Activated CD4-positive, CD25-positive, alpha-beta regulatory T cell treated with anti-CD3 and anti-CD28 coated beads, Interleukin-2, amount 50 U/mL, for 16 hours (primary cell): ENCODE data around the gene FGF14.

Experiments
- DNase-seq: peaks from one replicate; pipeline ENCODE4 v3.0.0-alpha.2; 2020; ENCODE audit warnings: low read depth, low spot score

Gene FGF14

DNA sequence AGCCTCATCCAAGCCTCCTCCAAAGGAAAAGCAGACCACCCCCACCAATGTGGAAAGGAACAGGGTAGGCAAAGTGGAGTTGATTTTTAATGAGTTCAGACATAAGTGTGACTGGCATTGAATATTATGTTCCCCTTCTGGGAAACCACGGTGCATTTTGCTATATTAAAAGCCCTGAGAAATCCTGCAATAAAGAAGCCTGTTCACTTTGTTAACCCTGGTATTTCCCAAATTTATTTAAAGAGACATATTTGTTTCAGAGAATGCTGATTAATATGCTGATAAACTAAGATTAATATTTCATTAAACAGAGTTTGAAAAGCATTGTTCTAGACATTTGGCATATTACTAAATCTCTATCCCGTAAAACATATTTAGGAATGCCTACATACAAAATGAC lies 151.4 kb downstream of the FGF14 start:
- DNase-seq: no peak

DNA sequence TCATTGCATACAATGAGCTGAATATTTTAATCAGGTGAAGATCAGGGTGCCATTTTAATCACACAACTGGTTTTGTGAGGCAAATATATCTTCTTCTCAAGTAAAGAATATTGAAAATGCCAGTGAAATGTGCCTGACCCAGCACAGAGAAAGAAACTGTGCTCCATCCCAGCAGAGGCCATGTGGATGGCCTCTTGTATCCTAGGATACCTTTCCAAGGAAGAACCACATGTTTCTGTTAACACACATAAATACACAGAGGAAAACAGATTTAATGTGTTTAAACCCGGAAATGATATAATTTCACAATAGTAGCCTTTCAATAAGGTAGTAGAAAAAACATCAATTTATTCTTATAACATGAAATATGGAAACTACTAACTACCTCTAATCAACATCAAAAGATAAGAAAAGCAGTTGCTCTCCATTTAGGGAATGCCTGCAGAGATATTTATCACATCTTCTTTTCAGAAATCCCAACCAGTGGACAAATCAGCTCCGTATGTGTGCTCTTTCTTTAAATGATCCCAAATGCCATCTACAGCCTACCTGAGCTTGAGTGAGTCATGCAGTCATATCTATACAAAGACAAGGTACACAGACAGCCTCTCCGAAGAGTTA lies 157.1 kb downstream of the FGF14 start:
- no peak for DNase-seq

DNA sequence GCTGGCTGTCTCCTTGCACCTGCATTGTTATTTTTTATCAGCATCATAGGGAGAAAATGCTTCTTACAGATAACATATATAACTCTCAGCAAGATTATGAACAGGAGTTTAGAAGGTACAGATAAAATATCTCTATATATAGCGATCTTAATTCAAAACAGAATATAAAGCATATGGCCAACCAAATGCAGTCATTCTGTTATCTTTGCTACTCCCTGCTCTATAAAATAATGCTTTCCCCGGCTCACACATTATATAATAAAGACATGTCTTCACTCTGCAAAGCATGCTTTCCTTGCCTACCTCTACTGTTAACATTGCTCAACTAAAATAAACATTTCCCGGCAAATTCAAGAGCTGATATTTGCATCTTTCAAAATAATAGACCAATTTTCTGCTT lies 161.7 kb downstream of the FGF14 start:
- no peak for DNase-seq

DNA sequence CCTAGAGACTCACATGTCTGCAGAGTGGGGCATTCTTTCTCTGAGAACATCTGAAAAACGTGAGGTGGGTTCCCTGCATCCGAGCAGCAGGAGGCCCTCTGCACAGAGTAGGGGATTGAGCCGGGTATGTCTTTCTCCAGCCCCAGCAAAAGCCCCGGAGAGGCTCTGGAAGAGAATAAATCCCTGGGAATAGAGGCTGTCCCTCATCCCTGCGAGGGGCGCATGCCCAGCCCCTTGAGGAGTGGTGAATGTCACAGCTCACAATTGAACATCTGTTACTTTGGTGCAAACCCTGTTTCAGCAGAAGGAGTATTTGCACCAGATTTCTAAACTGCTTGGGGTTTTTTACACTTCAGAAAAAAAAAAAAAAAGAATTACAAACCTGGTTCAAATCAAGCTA lies 164.6 kb downstream of the FGF14 start:
- DNase-seq: no peak

DNA sequence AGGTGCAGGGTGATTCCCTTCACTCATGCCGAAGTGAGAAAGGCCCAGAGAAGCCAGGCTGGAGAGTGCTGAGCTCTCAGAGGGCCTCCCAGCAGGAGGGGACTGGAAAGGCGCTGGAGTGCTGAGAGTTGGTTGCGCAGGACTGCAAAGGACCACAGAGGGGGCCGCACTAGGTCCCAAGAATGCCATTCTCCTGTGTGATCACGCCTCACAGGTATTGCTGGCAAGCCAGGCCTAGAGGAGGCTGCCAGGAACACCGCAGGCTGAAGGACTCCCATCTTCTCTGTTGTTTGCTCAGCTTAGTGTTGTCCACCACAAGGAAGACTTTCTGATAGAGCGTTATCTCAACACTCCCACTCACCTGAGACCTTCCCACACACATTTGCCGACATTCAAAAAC lies 165.0 kb downstream of the FGF14 start:
- no peak for DNase-seq

DNA sequence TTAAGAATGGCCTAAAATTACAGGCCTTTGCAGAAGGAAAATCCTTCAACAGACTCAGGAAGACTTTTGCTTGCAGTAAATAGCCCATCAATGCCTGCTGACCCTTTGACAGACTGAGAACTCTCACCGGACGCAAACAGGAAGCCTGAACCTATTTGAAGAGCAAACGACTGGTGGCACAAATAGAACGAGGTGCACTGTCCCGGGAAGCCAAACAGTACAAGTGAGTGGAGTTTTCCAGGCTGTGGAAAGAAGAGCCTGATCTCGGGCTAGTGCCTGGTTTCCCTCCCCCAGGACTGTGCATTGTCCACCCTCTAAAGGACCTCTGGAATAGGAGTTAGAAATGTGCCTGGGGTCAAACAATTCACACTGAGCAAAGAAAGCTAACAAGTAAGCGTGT lies 165.5 kb downstream of the FGF14 start:
- no peak for DNase-seq

DNA sequence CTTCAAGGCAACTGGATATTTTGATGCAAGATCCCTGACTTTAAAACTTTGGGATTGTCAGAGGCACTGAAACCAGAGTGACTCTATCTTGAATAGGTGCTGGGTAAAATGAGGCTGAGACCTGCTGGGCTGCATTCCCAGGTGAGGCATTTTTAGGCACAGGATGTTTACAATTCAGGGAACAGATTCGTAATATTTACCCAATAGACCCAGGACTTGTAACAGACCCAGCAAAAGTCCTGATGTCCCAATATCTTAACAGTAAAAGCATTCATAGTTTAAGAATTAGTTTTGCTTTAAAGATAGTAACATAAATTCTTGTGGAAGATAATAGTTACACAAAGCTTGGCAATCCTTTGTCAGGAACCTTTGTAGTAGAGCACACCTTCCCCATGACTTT lies 166.2 kb downstream of the FGF14 start:
- no peak for DNase-seq

GRCh38 chr13:102234618-102235017 lies 167.2 kb downstream of the FGF14 start:
- no peak for DNase-seq

DNA sequence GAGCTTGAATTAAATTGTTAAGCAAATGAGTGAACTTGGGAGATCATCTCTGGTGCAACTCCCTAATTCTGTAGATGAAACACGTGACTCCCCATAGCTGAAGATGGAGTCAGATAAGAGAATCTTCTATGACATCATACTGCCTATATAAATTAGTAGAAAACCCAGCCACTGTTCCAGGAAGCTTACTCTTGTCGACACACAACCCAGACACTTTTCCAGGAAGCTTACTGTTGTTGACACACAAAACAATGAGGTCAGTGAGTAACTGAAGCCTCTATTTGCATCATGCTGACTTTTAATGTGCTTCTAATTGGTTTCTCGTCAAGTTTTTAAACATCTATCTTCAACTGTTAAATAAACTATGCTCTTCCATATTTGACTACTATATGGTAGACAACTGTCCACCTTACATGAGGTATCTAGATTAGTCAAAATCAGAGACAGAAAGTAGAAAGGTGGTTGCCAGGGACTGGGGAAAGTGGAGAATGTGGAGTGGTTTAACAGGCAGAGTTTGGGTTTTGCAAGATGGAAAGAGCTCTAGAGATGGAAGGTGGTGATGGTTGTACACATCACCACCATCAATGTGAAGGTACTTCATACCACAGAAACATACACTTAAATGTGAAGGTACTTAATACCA lies 168.2 kb downstream of the FGF14 start:
- DNase-seq: no peak

DNA sequence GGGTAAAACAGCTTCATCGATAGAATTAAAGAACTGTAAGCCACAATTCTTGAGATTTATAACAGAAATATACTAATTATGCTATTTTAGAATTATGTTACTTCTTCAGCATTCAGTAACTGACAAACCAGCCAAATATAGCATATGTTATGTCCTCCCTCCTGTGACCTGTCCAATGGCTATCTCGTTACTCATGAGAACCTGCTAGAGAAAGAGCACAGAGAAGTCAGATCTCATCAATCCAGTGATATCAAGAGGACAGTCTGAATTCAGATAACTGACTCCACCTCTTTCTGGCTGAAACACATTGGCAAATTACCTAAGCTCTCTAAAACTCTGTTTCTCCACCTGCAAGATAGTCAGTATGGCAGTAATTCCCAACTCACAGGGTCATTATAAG lies 170.4 kb downstream of the FGF14 start:
- DNase-seq: no peak

DNA sequence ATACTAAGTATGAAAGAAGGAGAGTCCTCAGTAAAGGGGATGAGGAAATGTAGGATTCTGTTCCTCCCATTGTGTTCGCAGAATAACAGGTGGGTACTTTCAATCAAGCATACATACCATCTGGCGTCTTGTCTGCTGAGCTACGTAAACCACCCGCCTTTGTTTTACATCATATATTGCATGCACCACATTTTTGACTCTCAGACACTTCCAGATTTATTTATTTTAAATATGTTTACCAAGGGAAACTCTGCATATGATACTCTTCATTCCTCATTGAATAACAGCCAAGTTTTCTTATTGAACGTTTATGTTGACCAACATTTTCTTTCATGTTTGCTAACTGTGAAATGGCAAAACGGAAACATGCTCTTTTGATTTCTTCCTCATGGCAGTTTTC lies 174.1 kb downstream of the FGF14 start:
- no peak for DNase-seq

DNA sequence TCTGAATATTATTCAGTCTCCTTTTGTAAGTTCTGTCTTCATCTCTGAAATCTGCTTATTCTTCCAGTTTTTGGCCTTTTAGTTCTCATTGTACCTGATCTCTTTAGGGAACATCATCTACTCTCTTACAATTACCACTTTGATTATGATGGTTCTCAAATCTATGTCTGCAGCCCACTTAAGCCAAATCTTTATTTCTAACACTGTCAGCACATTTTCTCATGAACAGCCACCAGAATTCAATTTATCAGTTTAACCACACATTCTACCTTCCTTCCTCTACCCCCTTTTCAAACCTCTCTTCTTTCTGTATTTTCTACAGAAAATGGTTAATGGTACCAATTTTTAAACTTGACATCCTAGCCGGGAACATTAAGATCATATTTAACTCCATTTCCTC lies 175.3 kb downstream of the FGF14 start:
- no peak for DNase-seq

DNA sequence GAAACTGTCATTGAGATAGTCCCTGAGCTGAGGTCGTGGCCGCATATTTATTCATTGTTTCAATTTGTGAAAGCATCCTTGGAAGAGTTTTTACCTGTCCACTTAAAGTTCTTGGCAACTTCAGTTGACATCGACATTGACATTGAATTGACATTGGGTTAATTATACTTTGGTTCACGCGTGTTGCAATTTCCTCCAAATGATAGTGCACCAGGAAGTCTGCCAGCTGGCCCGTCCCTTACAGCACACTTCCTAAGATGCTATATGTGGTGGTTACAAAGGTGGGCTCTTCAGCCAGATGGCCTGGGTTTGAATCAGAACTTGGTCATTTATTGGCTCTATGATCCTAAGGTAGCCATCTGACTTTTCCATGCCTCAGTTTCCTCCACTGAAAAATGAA lies 176.0 kb downstream of the FGF14 start:
- DNase-seq: no peak

DNA sequence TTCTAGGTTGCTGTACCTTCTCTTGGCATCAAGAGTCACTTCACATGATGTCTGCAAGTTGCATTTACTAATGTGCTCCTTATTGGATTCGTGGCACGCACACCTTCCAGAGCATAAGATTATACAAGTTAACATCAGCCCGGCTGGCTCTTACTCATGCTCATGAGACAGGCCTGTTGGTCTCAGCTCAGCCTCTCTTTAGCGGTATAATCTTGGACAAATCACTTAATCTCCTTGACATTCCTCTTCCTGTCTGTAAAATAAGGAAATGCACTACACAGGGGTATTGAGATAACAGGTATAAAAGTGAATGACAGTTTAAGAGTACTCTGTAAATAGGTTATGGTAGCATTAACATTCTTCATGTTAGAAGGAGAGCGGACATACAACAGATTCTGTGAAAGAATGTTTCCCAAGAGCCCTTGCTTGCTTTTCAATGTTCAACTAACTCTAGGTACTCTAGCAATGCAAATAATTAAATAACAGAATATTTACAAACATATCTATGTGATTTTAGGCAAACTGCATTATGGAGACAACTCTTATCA lies 181.1 kb downstream of the FGF14 start:
- DNase-seq: no peak

DNA sequence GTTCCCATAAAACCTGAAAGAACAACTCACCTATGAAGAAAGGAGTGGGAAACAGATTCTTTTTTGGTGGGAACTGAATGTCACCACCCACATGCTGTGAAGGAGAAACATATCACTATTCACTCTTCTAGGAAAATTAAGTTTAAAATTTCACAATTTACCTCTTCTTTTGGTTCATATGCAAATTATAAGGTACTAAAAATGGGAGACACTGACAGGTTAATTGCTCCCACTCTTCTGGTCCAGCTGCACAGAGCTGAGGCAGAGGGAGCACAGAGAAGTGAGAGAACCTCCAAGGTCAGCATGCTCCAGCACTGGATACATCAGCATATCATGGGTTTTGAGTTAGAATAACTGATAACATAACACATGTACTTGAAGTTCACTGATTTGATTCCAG lies 186.9 kb downstream of the FGF14 start:
- DNase-seq: no peak

DNA sequence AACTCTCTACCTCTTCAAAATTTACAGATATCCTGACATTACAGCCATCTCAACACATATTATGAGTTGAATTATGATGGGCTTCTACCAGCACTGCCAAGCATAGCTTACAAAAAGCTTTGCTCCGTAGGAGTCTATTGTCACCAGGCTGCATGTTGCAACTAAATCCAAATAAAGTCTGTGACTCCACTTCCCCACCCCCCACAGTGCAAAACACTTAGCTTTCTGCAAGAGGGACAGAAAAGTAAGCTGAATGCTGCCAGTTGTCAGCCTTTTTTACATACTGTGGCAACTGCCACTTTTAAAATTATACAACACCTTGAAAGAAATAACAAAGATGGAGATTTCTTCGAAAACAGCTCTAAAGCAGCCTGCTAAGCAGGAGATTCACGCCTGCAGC lies 189.1 kb downstream of the FGF14 start:
- DNase-seq: no peak

- DNase-seq: no peak
These were observed 193.5 kb downstream of the FGF14 start for GRCh38 chr13:102208347-102208746.

- no peak for DNase-seq
These were observed 194.0 kb downstream of the FGF14 start for GRCh38 chr13:102207680-102208342.

- DNase-seq: no peak
These were observed 198.1 kb downstream of the FGF14 start for GRCh38 chr13:102203718-102204117.

DNA sequence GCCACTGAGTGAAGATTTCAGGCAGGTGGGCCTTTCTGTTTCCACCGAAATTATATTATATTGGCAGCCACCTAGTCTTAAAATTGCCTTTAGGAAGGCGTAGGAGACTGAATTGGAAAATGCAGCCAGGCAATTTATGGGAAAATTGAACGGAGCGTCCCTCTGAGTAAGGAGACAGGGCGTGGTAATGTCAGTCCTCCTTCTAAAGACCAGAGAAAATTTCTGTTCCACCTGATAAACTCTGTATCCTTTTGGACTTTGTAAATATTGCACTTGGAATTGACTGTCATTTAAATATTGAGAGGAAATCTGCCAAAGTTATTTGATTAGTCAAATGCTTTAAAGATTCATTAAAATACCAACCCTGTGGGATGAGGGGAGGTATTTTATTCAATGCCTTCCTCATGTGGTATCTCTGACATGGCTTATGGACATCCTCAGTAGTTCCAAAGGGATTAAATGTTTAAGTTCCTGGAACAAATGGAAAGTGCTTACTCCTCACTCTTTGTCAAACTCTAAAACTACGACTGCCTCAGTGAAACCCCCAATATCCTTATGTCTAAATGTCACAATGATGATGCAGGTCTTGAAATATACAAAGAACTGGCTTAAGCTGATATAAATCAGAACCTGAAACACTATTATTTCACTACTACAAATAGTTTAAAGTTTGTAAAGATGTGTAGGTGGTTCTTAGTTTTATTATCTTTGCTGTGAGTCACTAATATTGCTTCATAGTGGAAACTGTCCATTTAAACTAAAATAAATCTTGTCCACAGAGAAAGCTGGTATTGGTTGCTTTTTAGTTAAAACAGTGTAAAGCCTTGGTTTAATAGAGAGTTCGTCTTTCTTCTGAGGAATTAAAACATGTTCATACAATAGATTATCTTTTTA lies 203.2 kb downstream of the FGF14 start:
- no peak for DNase-seq

DNA sequence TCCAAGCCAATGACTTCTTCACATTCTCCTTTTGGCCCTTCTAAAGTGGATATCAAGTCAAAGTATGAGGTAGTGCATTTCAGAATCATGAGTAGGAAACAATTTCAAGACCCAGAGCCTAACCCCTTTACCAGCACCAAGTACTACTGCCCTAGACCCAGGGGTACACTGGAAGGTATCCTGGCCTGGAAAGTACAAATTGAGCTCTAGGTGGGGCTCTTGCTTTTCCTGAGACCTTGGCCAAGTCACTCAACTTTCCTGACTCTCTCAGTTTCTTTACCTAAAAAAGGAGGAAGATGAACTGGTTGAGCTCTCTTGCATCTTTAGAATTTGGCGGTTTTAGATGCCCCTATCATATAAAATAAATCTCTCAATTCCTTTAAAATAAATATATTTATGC lies 204.7 kb downstream of the FGF14 start:
- DNase-seq: no peak
